Thoracic aorta (tissue), 2 donors: Measurements from ENCODE around the gene NAV2. TPM values are rescaled to one million over a fixed set of nuclear protein-coding genes. Genes with fewer than 3 reads are reported as not detected.

Source experiments
- ATAC-seq: fragments of 150-250 bp; one replicate; pipeline ENCODE4 v1.8.0; 2017; ENCODE audit warnings: low read depth; ENCODE audit not compliant: insufficient number of reproducible peaks, low FRiP score
- DNase-seq: peaks from one replicate; pipeline ENCODE4 v3.0.0-alpha.2; 2020; ENCODE audit warnings: low spot score
- H3K27ac ChIP-seq, 2 donors: fragments of 200-600 bp; sonication (generic); 1 replicate in 1 of 2; 2 replicates in 1 of 2; pipeline ENCODE4 v1.5.1; 2016; ENCODE audit warnings: mild to moderate bottlenecking in 2 of 2, moderate library complexity in 2 of 2
- H3K27me3 ChIP-seq: fragments of 200-600 bp; sonication (generic); replicated peaks from 2 replicates; pipeline ENCODE4 v1.6.0; 2016; ENCODE audit warnings: mild to moderate bottlenecking; ENCODE audit not compliant: insufficient read depth
- H3K36me3 ChIP-seq: fragments of 200-600 bp; sonication (generic); one replicate; pipeline ENCODE4 v1.5.1; 2016
- H3K4me1 ChIP-seq, 2 donors: fragments of 200-600 bp; sonication (generic); 1 replicate in 1 of 2; 2 replicates in 1 of 2; pipeline versions ENCODE4 v1.5.1 to v1.6.0; 2016; ENCODE audit warnings: low read depth in 2 of 2, mild to moderate bottlenecking in 1 of 2; ENCODE audit not compliant: control insufficient read depth in 1 of 2
- H3K4me3 ChIP-seq: fragments of 200-600 bp; sonication (generic); 2 replicates; pipeline ENCODE4 v1.5.1; 2016; ENCODE audit warnings: mild to moderate bottlenecking
- H3K9me3 ChIP-seq: fragments of 200-600 bp; sonication (generic); 2 replicates; pipeline ENCODE4 v1.5.1; 2016
- CTCF ChIP-seq: fragments of 200-600 bp; sonication (generic); IDR thresholded peaks from one replicate; pipeline ENCODE4 v1.5.1; 2019; ENCODE audit warnings: antibody characterized with exemption
- total RNA-seq, 2 donors: library from RNA; depleted of rRNA; stranded (reverse); fragments of >200 nt; gene quantifications; one replicate each; pipeline versions ENCODE4 v1.1.0 to v1.2.3, GENCODE V29; 2016

Gene NAV2
- total RNA-seq, 2 donors from 2014 or later = 125 to 230 TPM

GRCh38 chr11:19935507-19935906 lies 222.9 kb downstream of the NAV2 start:
- H3K27me3 ChIP-seq = no peaks in the 10 kb centered on the region
- ATAC-seq (no peak), DNase-seq (no peak)
- no peak overlapping the region for H3K27ac ChIP-seq
- TF ChIP-seq CTCF = no peak
- H3K9me3 ChIP-seq = no peaks in the 10 kb centered on the region
- H3K4me1 ChIP-seq = peaks cover 30 to 78% of the 10 kb centered on the region in 2 donors
- H3K4me3 ChIP-seq = no peak overlapping the region
- H3K36me3 ChIP-seq = peaks cover 27% of the 10 kb centered on the region

GRCh38 chr11:19936461-19936860 lies 223.8 kb downstream of the NAV2 start:
- H3K4me3 ChIP-seq = no peak overlapping the region
- TF ChIP-seq CTCF = no peak
- no peaks in the 10 kb centered on the region for H3K27me3 ChIP-seq
- no peak overlapping the region for H3K27ac ChIP-seq
- ATAC-seq = no peak
- DNase-seq = no peak
- H3K9me3 ChIP-seq = no peaks in the 10 kb centered on the region
- peaks cover 34% of the 10 kb centered on the region for H3K36me3 ChIP-seq
- peaks cover 26 to 68% of the 10 kb centered on the region in 2 donors for H3K4me1 ChIP-seq

GRCh38 chr11:19938169-19938856 lies 225.7 kb downstream of the NAV2 start:
- Histone ChIP-seq H3K4me1 (peaks cover 28 to 53% of the 10 kb centered on the region in 2 donors), H3K27ac (peak overlapping the region in 1 of 2 donors; percentile 10), H3K9me3 (no peaks in the 10 kb centered on the region), H3K36me3 (peaks cover 49% of the 10 kb centered on the region), H3K27me3 (no peaks in the 10 kb centered on the region), H3K4me3 (no peak overlapping the region)
- DNase-seq (no peak), ATAC-seq (no peak)
- TF ChIP-seq CTCF = peak; percentile 82

- ATAC-seq (no peak), DNase-seq (no peak)
- Histone ChIP-seq H3K4me1 (peaks cover 24 to 53% of the 10 kb centered on the region in 2 donors), H3K9me3 (no peaks in the 10 kb centered on the region), H3K4me3 (no peak overlapping the region), H3K27me3 (no peaks in the 10 kb centered on the region), H3K36me3 (peaks cover 43% of the 10 kb centered on the region), H3K27ac (no peak overlapping the region)
- TF ChIP-seq CTCF = no peak
Measured at GRCh38 chr11:19938866-19939265, 226.2 kb downstream of the NAV2 start.

GRCh38 chr11:19939415-19939929 lies 226.8 kb downstream of the NAV2 start:
- no peak for TF ChIP-seq CTCF
- no peak for ATAC-seq
- no peak for DNase-seq
- H3K4me3 ChIP-seq = no peak overlapping the region
- peaks cover 38% of the 10 kb centered on the region for H3K36me3 ChIP-seq
- no peaks in the 10 kb centered on the region for H3K27me3 ChIP-seq
- H3K27ac ChIP-seq = no peak overlapping the region
- peaks cover 23 to 53% of the 10 kb centered on the region in 2 donors for H3K4me1 ChIP-seq
- H3K9me3 ChIP-seq = no peaks in the 10 kb centered on the region
